ENCODE results near the gene CNTN6.

Gene CNTN6

GRCh38 chr3:1164101-1164500, 71.3 kb downstream of the CNTN6 start:
- H3K4me3 ChIP-seq (ENCODE audit: low read depth, low read length) = no peak overlapping the region
- no peak for DNase-seq (ENCODE audit: low read depth)

- no peak for DNase-seq (ENCODE audit: low read depth)
- H3K4me3 ChIP-seq (ENCODE audit: low read depth, low read length) = no peak overlapping the region
Measured at GRCh38 chr3:1171320-1171719, 78.5 kb downstream of the CNTN6 start.

GRCh38 chr3:1172644-1173043, 79.8 kb downstream of the CNTN6 start:
- no peak for DNase-seq (ENCODE audit: low read depth)
- no peak overlapping the region for H3K4me3 ChIP-seq (ENCODE audit: low read depth, low read length)

- peak; percentile 39 for DNase-seq (ENCODE audit: low read depth)
- no peak overlapping the region for H3K4me3 ChIP-seq (ENCODE audit: low read depth, low read length)
Measured at GRCh38 chr3:1179146-1179545, 86.3 kb downstream of the CNTN6 start.

GRCh38 chr3:1183320-1184048, 90.7 kb downstream of the CNTN6 start:
- no peak overlapping the region for H3K4me3 ChIP-seq (ENCODE audit: low read depth, low read length)
- peak; percentile 85 for DNase-seq (ENCODE audit: low read depth)

- H3K4me3 ChIP-seq (ENCODE audit: low read depth, low read length) = no peak overlapping the region
- DNase-seq (ENCODE audit: low read depth) = peak; percentile 61
Measured at GRCh38 chr3:1190569-1190968, 97.7 kb downstream of the CNTN6 start.

- no peak overlapping the region for H3K4me3 ChIP-seq (ENCODE audit: low read depth, low read length)
- no peak for DNase-seq (ENCODE audit: low read depth)
Measured at GRCh38 chr3:1191026-1191425, 98.2 kb downstream of the CNTN6 start.

GRCh38 chr3:1195947-1196346, 103.1 kb downstream of the CNTN6 start:
- H3K4me3 ChIP-seq (ENCODE audit: low read depth, low read length) = no peak overlapping the region
- peak; percentile 86 for DNase-seq (ENCODE audit: low read depth)

GRCh38 chr3:1197051-1197450, 104.2 kb downstream of the CNTN6 start:
- no peak for DNase-seq (ENCODE audit: low read depth)
- H3K4me3 ChIP-seq (ENCODE audit: low read depth, low read length) = no peak overlapping the region

GRCh38 chr3:1200371-1200770, 107.5 kb downstream of the CNTN6 start:
- no peak for DNase-seq (ENCODE audit: low read depth)
- no peak overlapping the region for H3K4me3 ChIP-seq (ENCODE audit: low read depth, low read length)

GRCh38 chr3:1207904-1208303, 115.1 kb downstream of the CNTN6 start:
- DNase-seq (ENCODE audit: low read depth) = no peak
- no peak overlapping the region for H3K4me3 ChIP-seq (ENCODE audit: low read depth, low read length)

- H3K4me3 ChIP-seq (ENCODE audit: low read depth, low read length) = no peak overlapping the region
- DNase-seq (ENCODE audit: low read depth) = no peak
Measured at GRCh38 chr3:1214933-1215332, 122.1 kb downstream of the CNTN6 start.

GRCh38 chr3:1216856-1217255, 124.0 kb downstream of the CNTN6 start:
- no peak for DNase-seq (ENCODE audit: low read depth)
- H3K4me3 ChIP-seq (ENCODE audit: low read depth, low read length) = no peak overlapping the region

GRCh38 chr3:1227111-1227510, 134.3 kb downstream of the CNTN6 start:
- DNase-seq (ENCODE audit: low read depth) = no peak
- no peak overlapping the region for H3K4me3 ChIP-seq (ENCODE audit: low read depth, low read length)

- H3K4me3 ChIP-seq (ENCODE audit: low read depth, low read length) = no peak overlapping the region
- DNase-seq (ENCODE audit: low read depth) = no peak
Measured at GRCh38 chr3:1228289-1228688, 135.5 kb downstream of the CNTN6 start.

- H3K4me3 ChIP-seq (ENCODE audit: low read depth, low read length) = no peak overlapping the region
- DNase-seq (ENCODE audit: low read depth) = no peak
Measured at GRCh38 chr3:1230920-1231319, 138.1 kb downstream of the CNTN6 start.

- H3K4me3 ChIP-seq (ENCODE audit: low read depth, low read length) = no peak overlapping the region
- no peak for DNase-seq (ENCODE audit: low read depth)
Measured at GRCh38 chr3:1232276-1232675, 139.5 kb downstream of the CNTN6 start.

- no peak overlapping the region for H3K4me3 ChIP-seq (ENCODE audit: low read depth, low read length)
- no peak for DNase-seq (ENCODE audit: low read depth)
Measured at GRCh38 chr3:1235526-1236120, 142.8 kb downstream of the CNTN6 start.

- DNase-seq (ENCODE audit: low read depth) = no peak
Measured at GRCh38 chr3:1251282-1252060, 158.6 kb downstream of the CNTN6 start.

GRCh38 chr3:1252061-1252430, 159.2 kb downstream of the CNTN6 start:
- no peak overlapping the region for H3K4me3 ChIP-seq (ENCODE audit: low read depth, low read length)

More at GRCh38 chr3:1251282-1252060, 158.6 kb downstream of the CNTN6 start:
- no peak overlapping the region for H3K4me3 ChIP-seq (ENCODE audit: low read depth, low read length)

GRCh38 chr3:1262246-1262645, 169.4 kb downstream of the CNTN6 start:
- no peak for DNase-seq (ENCODE audit: low read depth)
- no peak overlapping the region for H3K4me3 ChIP-seq (ENCODE audit: low read depth, low read length)

More at GRCh38 chr3:1252061-1252430, 159.2 kb downstream of the CNTN6 start:
- DNase-seq (ENCODE audit: low read depth) = no peak

All from skeletal muscle cell (primary cell).